ENCODE data around the gene ZC3H12A. TPM values are rescaled to one million over a fixed set of nuclear protein-coding genes. Genes with fewer than 3 reads are reported as not detected.

Gene ZC3H12A
- total and polyA plus RNA-seq, 4 donors, result 2.1 to 10.9 (median 3.0) TPM

DNA sequence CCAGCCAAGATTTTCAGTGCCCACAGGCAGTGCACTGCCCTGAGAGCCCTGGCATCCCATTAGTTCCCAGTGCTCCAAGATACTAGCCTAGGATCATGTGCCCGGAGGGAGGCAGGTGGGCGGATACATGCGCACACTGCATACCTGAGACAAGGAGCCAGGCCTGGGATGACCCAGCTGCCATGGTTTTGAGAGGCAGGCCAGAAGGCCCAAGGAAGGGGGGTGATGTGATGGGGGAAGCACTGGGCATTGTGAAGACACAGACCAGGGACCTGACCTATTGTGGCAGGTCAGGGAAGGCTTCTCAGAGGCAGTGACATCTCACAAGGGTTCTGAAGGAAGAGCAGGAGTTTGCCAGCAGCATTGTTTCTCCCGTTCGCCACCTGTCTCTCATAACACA is 3.6 kb downstream of the ZC3H12A start:
- Histone ChIP-seq H3K27me3 (ENCODE audit: control insufficient read depth in 4 of 4, insufficient read depth in 4 of 4, low read length in 3 of 4) (no peaks in the 10 kb centered on the region), H3K27ac (ENCODE audit: low read depth in 1 of 2, low read length in 2 of 2) (peak overlapping the region; percentile 95 to 97), H3K4me1 (ENCODE audit: control insufficient read depth in 4 of 4, insufficient read depth in 4 of 4, low read length in 3 of 4) (peaks cover 24 to 59% (median 38%) of the 10 kb centered on the region in 4 donors), H3K36me3 (ENCODE audit: control insufficient read depth in 4 of 4, insufficient read depth in 3 of 4, low read depth in 1 of 4, low read length in 3 of 4) (peaks cover 13 to 23% (median 21%) of the 10 kb centered on the region in 4 donors), H3K9ac (ENCODE audit: low read depth in 1 of 2, low read length in 2 of 2) (peak overlapping the region; percentile 76 to 88), H3K4me3 (ENCODE audit: low read depth in 1 of 3, low read length in 3 of 3) (peak overlapping the region; percentile 9 to 86 (median 73)), H3K9me3 (ENCODE audit: control insufficient read depth in 4 of 4, low read length in 3 of 4) (no peaks in the 10 kb centered on the region)
- TF ChIP-seq REST (IDR thresholded peaks at IDR 0.05) (no peak), YY1 (IDR thresholded peaks at IDR 0.05) (no peak), CTCF (IDR thresholded peaks at IDR 0.05; ENCODE audit: low read depth, low read length, missing input control) (no peak), TAF1 (conservative IDR thresholded peaks at IDR 0.05) (no peak), EGR1 (IDR thresholded peaks at IDR 0.05; ENCODE audit: low read depth in 2 of 2) (no peak), JUND (IDR thresholded peaks at IDR 0.05) (no peak), NR2F2 (IDR thresholded peaks at IDR 0.05) (no peak), ATF3 (IDR thresholded peaks at IDR 0.05) (no peak), ZBTB33 (IDR thresholded peaks at IDR 0.05) (no peak), HNF4A (conservative IDR thresholded peaks at IDR 0.05) (no peak)
- DNase-seq (ENCODE audit: low spot score), result no peak
- WGBS, result 85% methylated on average over 5 of the region's 5 CpGs

DNA sequence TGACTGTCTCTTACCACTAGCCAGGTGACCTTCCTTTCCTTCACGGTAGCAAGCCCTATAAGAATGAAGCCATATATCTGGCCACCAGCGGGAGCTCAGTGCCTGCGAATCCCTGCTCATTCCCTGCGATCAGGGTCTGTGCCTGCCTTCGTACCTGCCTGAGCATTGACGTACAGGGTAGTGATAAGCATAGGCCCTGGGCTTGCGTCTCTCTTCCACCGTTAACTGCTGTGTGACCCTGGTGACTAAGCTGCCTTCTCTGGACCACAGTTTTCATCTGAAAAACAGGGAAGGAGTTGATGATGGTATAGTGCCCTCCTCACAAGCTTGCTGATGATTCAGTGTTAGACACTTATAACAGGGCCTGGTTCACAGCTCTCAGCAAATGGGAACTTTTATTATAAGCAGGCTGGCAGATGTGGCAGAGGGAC is 4.1 kb downstream of the ZC3H12A start:
- peaks cover 23 to 56% (median 35%) of the 10 kb centered on the region in 4 donors for H3K4me1 ChIP-seq (ENCODE audit: control insufficient read depth in 4 of 4, insufficient read depth in 4 of 4, low read length in 3 of 4)
- H3K36me3 ChIP-seq (ENCODE audit: control insufficient read depth in 4 of 4, insufficient read depth in 3 of 4, low read depth in 1 of 4, low read length in 3 of 4), result peaks cover 13 to 28% (median 25%) of the 10 kb centered on the region in 4 donors
- H3K4me3 ChIP-seq (ENCODE audit: low read depth in 1 of 3, low read length in 3 of 3), result peak overlapping the region in 2 of 3 donors; percentile 35 to 86
- H3K27me3 ChIP-seq (ENCODE audit: control insufficient read depth in 4 of 4, insufficient read depth in 4 of 4, low read length in 3 of 4), result no peaks in the 10 kb centered on the region
- no peak for DNase-seq (ENCODE audit: low spot score)
- WGBS, result 87% methylated on average over 8 of the region's 8 CpGs
- peak overlapping the region; percentile 95 to 97 for H3K27ac ChIP-seq (ENCODE audit: low read depth in 1 of 2, low read length in 2 of 2)
- peak overlapping the region; percentile 81 to 88 for H3K9ac ChIP-seq (ENCODE audit: low read depth in 1 of 2, low read length in 2 of 2)
- no peaks in the 10 kb centered on the region for H3K9me3 ChIP-seq (ENCODE audit: control insufficient read depth in 4 of 4, low read length in 3 of 4)
- TF ChIP-seq SP1 (IDR thresholded peaks at IDR 0.05) (no peak), RXRA (IDR thresholded peaks at IDR 0.05) (no peak), NR2F2 (IDR thresholded peaks at IDR 0.05) (no peak), TAF1 (conservative IDR thresholded peaks at IDR 0.05) (no peak), YY1 (IDR thresholded peaks at IDR 0.05) (no peak), FOXA2 (IDR thresholded peaks at IDR 0.05) (no peak), GABPA (IDR thresholded peaks at IDR 0.05 in 1 of 2, conservative IDR thresholded peaks at IDR 0.05 in 1 of 2) (no peak), HNF4G (IDR thresholded peaks at IDR 0.05) (no peak), REST (IDR thresholded peaks at IDR 0.05) (no peak), ZBTB33 (IDR thresholded peaks at IDR 0.05) (no peak), CTCF (IDR thresholded peaks at IDR 0.05; ENCODE audit: low read depth, low read length, missing input control) (no peak), EGR1 (IDR thresholded peaks at IDR 0.05; ENCODE audit: low read depth in 2 of 2) (no peak)
